ENCODE measurements around the gene TOP2A. TPM values are rescaled to one million over a fixed set of nuclear protein-coding genes. Genes with fewer than 3 reads are reported as not detected.

Gene TOP2A
- polyA plus RNA-seq, 1 donor from 2014 or later: 7.8 TPM

- TF ChIP-seq MXI1 (conservative IDR thresholded peaks at IDR 0.05; ENCODE audit: poor library complexity, severe bottlenecking): no peak
- no peak for TF ChIP-seq POLR2AphosphoS5 (IDR thresholded peaks at IDR 0.05)
- TF ChIP-seq RAD21 (conservative IDR thresholded peaks at IDR 0.05): no peak
- no peak for TF ChIP-seq EZH2 (IDR thresholded peaks at IDR 0.05; ENCODE audit: borderline replicate concordance, insufficient read depth, low read length, poor library complexity, severe bottlenecking)
- TF ChIP-seq EP300 (conservative IDR thresholded peaks at IDR 0.05; ENCODE audit: poor library complexity, severe bottlenecking): no peak
- TF ChIP-seq REST (IDR thresholded peaks at IDR 0.05; ENCODE audit: borderline replicate concordance): no peak
- TF ChIP-seq TAF1 (IDR thresholded peaks at IDR 0.05; ENCODE audit: low read depth): no peak
- no peak for TF ChIP-seq CTCF (IDR thresholded peaks at IDR 0.05; ENCODE audit: poor library complexity, severe bottlenecking)
- no peak for TF ChIP-seq SMC3 (conservative IDR thresholded peaks at IDR 0.05; ENCODE audit: poor library complexity)
- no peak overlapping the region for H3K4me3 ChIP-seq (ENCODE audit: low read length)
- no peaks in the 10 kb centered on the region for H3K27me3 ChIP-seq (ENCODE audit: insufficient read depth, low read depth, low read length)
- H3K36me3 ChIP-seq (ENCODE audit: insufficient read depth, low read length): no peaks in the 10 kb centered on the region
- H3K4me2 ChIP-seq (ENCODE audit: low read length): no peak overlapping the region
- H3K9ac ChIP-seq (ENCODE audit: low read length): no peak overlapping the region
- H3K9me2 ChIP-seq (ENCODE audit: insufficient read depth, low read length): no peaks in the 10 kb centered on the region
- H3F3A ChIP-seq (ENCODE audit: insufficient read depth, low read length, poor library complexity, severe bottlenecking): no peaks in the 10 kb centered on the region
- H2AFZ ChIP-seq (ENCODE audit: low read depth, low read length): no peak overlapping the region
- H3K27ac ChIP-seq (ENCODE audit: low read length): no peak overlapping the region
- H3K9me3 ChIP-seq (ENCODE audit: low read length): no peaks in the 10 kb centered on the region
- no peaks in the 10 kb centered on the region for H4K20me1 ChIP-seq (ENCODE audit: insufficient read depth)
- H3K79me2 ChIP-seq (replicated peaks; ENCODE audit: insufficient read depth, low read length): no peaks in the 10 kb centered on the region
Observed at GRCh38 chr17:40354221-40355122, 63.2 kb downstream of the TOP2A start.

- no peaks in the 10 kb centered on the region for H3F3A ChIP-seq (ENCODE audit: insufficient read depth, low read length, poor library complexity, severe bottlenecking)
- H2AFZ ChIP-seq (ENCODE audit: low read depth, low read length): no peak overlapping the region
- peak overlapping the region; percentile 99 for H3K27ac ChIP-seq (ENCODE audit: low read length)
- no peak overlapping the region for H3K4me3 ChIP-seq (ENCODE audit: low read length)
- no peaks in the 10 kb centered on the region for H4K20me1 ChIP-seq (ENCODE audit: insufficient read depth)
- peak overlapping the region; percentile 90 for H3K9ac ChIP-seq (ENCODE audit: low read length)
- peaks cover 3% of the 10 kb centered on the region for H3K79me2 ChIP-seq (replicated peaks; ENCODE audit: insufficient read depth, low read length)
- no peaks in the 10 kb centered on the region for H3K36me3 ChIP-seq (ENCODE audit: insufficient read depth, low read length)
- H3K9me3 ChIP-seq (ENCODE audit: low read length): no peaks in the 10 kb centered on the region
- no peaks in the 10 kb centered on the region for H3K27me3 ChIP-seq (ENCODE audit: insufficient read depth, low read depth, low read length)
- H3K9me2 ChIP-seq (ENCODE audit: insufficient read depth, low read length): no peaks in the 10 kb centered on the region
- TF ChIP-seq TAF1 (IDR thresholded peaks at IDR 0.05; ENCODE audit: low read depth) (no peak), EZH2 (IDR thresholded peaks at IDR 0.05; ENCODE audit: borderline replicate concordance, insufficient read depth, low read length, poor library complexity, severe bottlenecking) (no peak), REST (IDR thresholded peaks at IDR 0.05; ENCODE audit: borderline replicate concordance) (no peak), POLR2AphosphoS5 (IDR thresholded peaks at IDR 0.05) (no peak), SMC3 (conservative IDR thresholded peaks at IDR 0.05; ENCODE audit: poor library complexity) (no peak), MXI1 (conservative IDR thresholded peaks at IDR 0.05; ENCODE audit: poor library complexity, severe bottlenecking) (no peak), RAD21 (conservative IDR thresholded peaks at IDR 0.05) (no peak), CTCF (IDR thresholded peaks at IDR 0.05; ENCODE audit: poor library complexity, severe bottlenecking) (no peak), EP300 (conservative IDR thresholded peaks at IDR 0.05; ENCODE audit: poor library complexity, severe bottlenecking) (no peak)
- peak overlapping the region; percentile 10 for H3K4me2 ChIP-seq (ENCODE audit: low read length)
Observed at GRCh38 chr17:40352779-40353394, 64.8 kb downstream of the TOP2A start.

Measured in neural cell (in vitro differentiated cells).